ENCODE results near the gene ASPSCR1. TPM values are rescaled to one million over a fixed set of nuclear protein-coding genes. Genes with fewer than 3 reads are reported as not detected.

The ASPSCR1 gene
- total and polyA plus RNA-seq, 2 of the 13 experiments (the other 11 are each of a cell fraction or from before 2014, with no cell fraction given) = 274 to 314 TPM

- no peak for TF ChIP-seq ZBTB40 (IDR thresholded peaks at IDR 0.05)
- TF ChIP-seq ZBTB40 (CRISPR knock-in tag; IDR thresholded peaks at IDR 0.05) = peak; percentile 93
- no peak for TF ChIP-seq MAX (IDR thresholded peaks at IDR 0.05)
- no peak for TF ChIP-seq CENPT (CRISPR knock-in tag; IDR thresholded peaks at IDR 0.05; ENCODE audit: low read depth)
- TF ChIP-seq ZNF768 (CRISPR knock-in tag; IDR thresholded peaks at IDR 0.05) = peak; percentile 97
- TF ChIP-seq RBFOX2 (IDR thresholded peaks at IDR 0.05; ENCODE audit: low read depth, low read length) = peak; percentile 98
- no peak for TF ChIP-seq SMARCC2 (IDR thresholded peaks at IDR 0.05)
- peak; percentile 78; the same call in 1 of the 2 replicates for TF ChIP-seq ZNF556 (CRISPR knock-in tag; IDR thresholded peaks at IDR 0.05; ENCODE audit: borderline replicate concordance)
- TF ChIP-seq ZBTB3 (CRISPR knock-in tag; IDR thresholded peaks at IDR 0.05; ENCODE audit: borderline replicate concordance, low read depth) = peak; percentile 59
- TF ChIP-seq IKZF1 (IDR thresholded peaks at IDR 0.05) = no peak
- no peak; the same call in 1 of the 2 replicates for TF ChIP-seq GMEB1 (CRISPR knock-in tag; IDR thresholded peaks at IDR 0.05; ENCODE audit: borderline replicate concordance)
- no peak; the same call in 1 of the 2 replicates for TF ChIP-seq ZZZ3 (CRISPR knock-in tag; IDR thresholded peaks at IDR 0.05; ENCODE audit: borderline replicate concordance)
- peak; percentile 71 for TF ChIP-seq SOX5 (CRISPR knock-in tag; IDR thresholded peaks at IDR 0.05; ENCODE audit: borderline replicate concordance)
- peak; percentile 90 for TF ChIP-seq ZNF687 (CRISPR knock-in tag; IDR thresholded peaks at IDR 0.05)
- peak; percentile 29; the same call in 1 of the 2 replicates for TF ChIP-seq CEBPG (CRISPR knock-in tag; IDR thresholded peaks at IDR 0.05)
Measured at GRCh38 chr17:81991684-81992305, 14.4 kb downstream of the ASPSCR1 start (continued).
